ENCODE measurements around the gene PHF2.

The PHF2 gene

DNA sequence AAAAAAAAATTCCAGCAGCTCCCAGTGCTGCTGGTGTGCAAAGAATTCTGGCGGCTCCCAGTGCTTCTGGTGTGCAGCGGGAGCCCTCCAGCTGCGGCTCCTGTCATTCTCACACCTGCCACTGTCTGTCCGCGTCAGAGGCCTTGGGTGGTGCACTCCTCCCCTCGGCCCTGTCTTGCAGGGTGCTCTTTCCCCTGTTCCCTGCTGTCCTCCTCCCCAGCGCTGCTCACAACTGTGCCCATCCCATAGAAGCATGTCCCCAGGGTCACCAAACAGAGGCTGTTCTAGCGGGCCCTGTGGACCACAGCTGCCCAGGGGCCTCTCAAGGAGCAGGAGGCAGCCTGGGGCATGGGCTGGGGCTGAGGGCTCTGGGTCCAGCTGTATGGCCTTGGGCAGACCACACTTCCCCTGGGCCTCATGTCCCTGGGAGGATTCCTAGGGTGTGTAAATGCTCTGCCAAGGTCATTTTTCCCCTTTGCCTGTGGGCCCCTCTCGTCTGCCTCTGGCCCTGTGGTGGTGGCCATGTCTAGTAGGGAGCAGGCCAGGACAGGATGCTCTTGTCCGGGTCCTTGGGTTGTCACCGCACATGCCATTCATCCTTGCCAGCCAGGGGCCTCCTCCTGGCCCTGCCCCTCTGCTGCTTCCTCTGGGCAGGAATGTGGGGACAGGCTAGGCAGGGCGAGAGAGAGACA lies 68.2 kb downstream of the PHF2 start:
- in situ Hi-C loops (cut with MboI; ENCODE audit: low pct_unique_long_range_greater_than_20kb, low sequenced_read_pairs, unreplicated experiment), result no loop called here

DNA sequence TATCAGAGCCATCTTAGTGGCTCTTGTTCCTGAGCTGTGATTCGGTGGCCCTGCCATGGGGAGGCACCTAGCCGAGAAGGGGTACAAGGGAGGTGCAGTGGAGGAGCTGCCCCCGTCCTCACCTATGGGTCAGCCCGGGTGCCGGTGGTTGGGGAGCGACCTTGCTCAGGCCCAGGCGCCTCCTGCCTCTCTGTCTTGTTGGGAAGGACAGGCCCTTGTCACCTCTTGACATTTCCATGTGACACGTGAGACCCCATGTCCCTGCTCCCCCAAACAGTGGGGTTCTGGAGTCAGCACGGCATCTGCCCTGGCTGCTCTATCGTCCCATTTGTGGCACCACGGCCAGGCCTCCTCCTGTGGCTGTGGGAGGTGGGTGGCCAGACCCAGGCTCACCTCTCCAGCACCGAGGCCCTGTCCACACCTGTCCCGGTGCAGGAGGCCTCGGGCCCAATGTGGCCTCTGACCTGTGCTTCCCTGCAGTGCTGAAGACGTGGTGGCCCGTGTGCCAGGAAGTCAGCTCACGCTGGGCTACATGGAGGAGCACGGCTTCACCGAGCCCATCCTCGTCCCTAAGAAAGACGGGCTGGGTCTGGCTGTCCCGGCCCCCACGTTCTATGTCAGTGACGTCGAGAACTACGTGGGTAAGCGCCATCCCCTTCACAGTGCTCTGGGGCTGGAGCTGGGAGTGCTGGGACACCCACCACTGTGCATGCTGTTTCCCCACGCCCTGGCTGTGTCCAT lies 68.9 kb downstream of the PHF2 start:
- no peak for DNase-seq (ENCODE audit: low spot score)
- TF ChIP-seq, protein P1, sequence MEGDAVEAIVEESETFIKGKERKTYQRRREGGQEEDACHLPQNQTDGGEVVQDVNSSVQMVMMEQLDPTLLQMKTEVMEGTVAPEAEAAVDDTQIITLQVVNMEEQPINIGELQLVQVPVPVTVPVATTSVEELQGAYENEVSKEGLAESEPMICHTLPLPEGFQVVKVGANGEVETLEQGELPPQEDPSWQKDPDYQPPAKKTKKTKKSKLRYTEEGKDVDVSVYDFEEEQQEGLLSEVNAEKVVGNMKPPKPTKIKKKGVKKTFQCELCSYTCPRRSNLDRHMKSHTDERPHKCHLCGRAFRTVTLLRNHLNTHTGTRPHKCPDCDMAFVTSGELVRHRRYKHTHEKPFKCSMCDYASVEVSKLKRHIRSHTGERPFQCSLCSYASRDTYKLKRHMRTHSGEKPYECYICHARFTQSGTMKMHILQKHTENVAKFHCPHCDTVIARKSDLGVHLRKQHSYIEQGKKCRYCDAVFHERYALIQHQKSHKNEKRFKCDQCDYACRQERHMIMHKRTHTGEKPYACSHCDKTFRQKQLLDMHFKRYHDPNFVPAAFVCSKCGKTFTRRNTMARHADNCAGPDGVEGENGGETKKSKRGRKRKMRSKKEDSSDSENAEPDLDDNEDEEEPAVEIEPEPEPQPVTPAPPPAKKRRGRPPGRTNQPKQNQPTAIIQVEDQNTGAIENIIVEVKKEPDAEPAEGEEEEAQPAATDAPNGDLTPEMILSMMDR (IDR thresholded peaks at IDR 0.05; ENCODE audit: extremely low read depth, insufficient read depth, missing control alignments), result no peak
- in situ Hi-C loops (cut with MboI; ENCODE audit: low pct_unique_long_range_greater_than_20kb, low sequenced_read_pairs, unreplicated experiment), result no loop called here

More for the DNA sequence above, 68.2 kb downstream of the PHF2 start:
- TF ChIP-seq, protein P1 (IDR thresholded peaks at IDR 0.05; ENCODE audit: extremely low read depth, insufficient read depth, missing control alignments), result no peak
- no peak for DNase-seq (ENCODE audit: low spot score)

DNA sequence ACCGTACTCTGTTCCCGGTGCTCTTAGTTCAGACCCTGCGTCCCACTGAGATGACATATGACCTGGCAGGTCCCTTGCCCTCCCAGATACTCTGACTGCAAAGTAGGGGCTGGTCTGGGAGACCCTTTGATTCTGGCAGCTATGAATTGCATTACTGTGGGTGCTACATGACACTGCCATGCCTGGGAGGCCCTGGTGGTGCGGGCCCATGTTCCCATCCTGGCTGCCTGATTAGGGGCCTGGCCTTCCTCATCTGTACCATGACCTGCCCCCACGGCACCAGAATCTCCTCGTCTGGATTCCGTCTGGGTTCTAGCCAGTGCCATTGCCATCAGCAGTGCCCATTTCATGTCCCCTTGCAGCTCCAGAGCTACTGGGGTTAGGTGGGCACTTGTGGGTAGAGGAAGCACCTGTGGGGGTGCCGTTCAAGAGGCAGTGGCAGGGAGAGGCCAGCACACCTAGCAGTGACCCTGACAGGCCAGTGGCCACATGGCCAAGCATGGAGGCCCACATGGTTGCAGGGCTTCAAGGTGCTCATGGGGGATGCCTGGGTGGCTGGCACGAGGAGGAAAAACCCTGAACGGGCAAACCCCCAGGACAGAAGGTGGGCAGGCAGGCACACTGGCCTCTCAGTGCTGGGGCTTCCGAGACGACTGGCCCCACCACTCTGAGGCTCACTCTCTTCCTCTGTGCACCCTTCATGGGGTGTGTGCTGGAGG lies 69.7 kb downstream of the PHF2 start:
- in situ Hi-C loops (cut with MboI; ENCODE audit: low pct_unique_long_range_greater_than_20kb, low sequenced_read_pairs, unreplicated experiment), result no loop called here
- no peak for DNase-seq (ENCODE audit: low spot score)
- TF ChIP-seq, protein P1 (IDR thresholded peaks at IDR 0.05; ENCODE audit: extremely low read depth, insufficient read depth, missing control alignments), result no peak

DNA sequence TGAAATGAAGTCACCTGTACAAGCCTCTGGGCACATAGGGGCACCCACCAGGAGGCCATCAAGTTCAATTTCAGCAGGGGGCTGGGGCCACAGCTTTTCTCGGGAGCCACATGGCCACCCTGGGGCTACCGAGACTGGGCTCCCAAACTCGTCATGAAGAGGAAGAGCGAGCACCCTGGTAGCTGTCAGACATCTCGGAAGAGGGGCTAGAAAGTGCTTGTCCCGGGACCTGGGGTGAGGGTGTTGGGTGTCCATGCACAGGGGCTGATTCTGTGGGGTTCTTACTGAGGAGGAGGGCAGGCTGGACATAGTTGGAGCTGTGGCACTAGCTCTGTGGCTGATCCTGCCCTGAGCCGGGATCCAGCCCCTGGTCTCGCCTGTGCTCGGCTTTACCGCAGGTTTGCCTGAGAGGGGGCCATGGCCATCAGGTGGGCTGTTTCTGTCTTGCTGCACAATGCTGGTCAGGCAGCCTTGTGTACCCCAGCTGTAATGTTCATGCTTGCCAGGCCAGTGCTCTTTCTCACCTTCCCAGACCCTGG lies 70.3 kb downstream of the PHF2 start:
- no peak for DNase-seq (ENCODE audit: low spot score)
- in situ Hi-C loops (cut with MboI; ENCODE audit: low pct_unique_long_range_greater_than_20kb, low sequenced_read_pairs, unreplicated experiment), result no loop called here
- TF ChIP-seq, protein P1 (IDR thresholded peaks at IDR 0.05; ENCODE audit: extremely low read depth, insufficient read depth, missing control alignments), result no peak

DNA sequence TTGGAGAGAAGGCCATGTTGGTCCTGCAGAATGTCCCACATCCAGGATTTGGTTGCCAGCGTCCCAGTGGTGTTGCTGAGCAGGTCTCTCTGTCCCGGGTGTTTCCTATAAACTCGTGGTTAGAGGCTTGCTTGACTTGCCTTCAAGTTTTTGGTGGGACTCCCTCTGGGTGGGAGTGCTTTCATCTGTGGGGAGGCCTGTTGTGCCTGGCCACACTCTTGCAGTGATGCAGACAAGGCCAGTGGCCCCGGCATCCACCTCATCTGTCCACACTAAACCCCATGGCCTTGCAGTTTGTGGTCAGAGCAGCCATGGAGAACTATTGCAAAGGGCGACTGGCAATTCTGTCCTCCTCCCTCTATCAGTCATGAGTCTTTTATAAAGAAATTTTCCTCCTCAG lies 71.8 kb downstream of the PHF2 start:
- in situ Hi-C loops (cut with MboI; ENCODE audit: low pct_unique_long_range_greater_than_20kb, low sequenced_read_pairs, unreplicated experiment), result no loop called here
- TF ChIP-seq, protein P1 (IDR thresholded peaks at IDR 0.05; ENCODE audit: extremely low read depth, insufficient read depth, missing control alignments), result no peak
- DNase-seq (ENCODE audit: low spot score), result no peak

DNA sequence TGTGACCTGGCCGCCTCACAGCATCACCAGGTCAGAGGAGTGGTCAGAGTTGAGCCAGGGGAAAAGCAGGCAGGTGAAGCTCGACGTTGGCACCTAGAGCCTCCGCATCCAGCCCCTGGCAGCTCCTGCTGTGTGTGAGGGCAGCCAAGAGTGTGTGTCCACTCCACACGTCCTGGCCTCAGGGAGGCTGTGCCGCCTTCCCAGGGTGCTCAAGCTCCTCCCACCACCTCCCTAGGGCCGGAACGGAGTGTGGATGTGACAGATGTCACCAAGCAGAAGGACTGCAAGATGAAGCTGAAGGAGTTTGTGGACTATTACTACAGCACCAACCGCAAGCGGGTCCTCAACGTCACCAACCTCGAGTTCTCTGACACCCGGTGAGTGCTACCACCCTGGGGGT lies 72.5 kb downstream of the PHF2 start:
- no peak for DNase-seq (ENCODE audit: low spot score)
- in situ Hi-C loops (cut with MboI; ENCODE audit: low pct_unique_long_range_greater_than_20kb, low sequenced_read_pairs, unreplicated experiment), result no loop called here
- TF ChIP-seq, protein P1 (IDR thresholded peaks at IDR 0.05; ENCODE audit: extremely low read depth, insufficient read depth, missing control alignments), result no peak
